Measurements from ENCODE around the gene MMRN2. TPM values are rescaled to one million over a fixed set of nuclear protein-coding genes. Genes with fewer than 3 reads are reported as not detected.
A peak's percentile ranks its signal among the peaks of the same experiment; 100 is the strongest.

MMRN2 gene
- total and polyA plus RNA-seq, 2 of the 8 experiments (the other 6 are each of a cell fraction or from before 2014, with no cell fraction given): 1.2 TPM

GRCh38 chr10:86960003-86960862 is 2.8 kb upstream of the MMRN2 start:
- 72% methylated on average over 36 of the region's 37 CpGs; no CpG with 5 or more reads in 1 of the 2 experiments for WGBS, 2 experiments (ENCODE audit: extremely low coverage in 1 of 2, insufficient coverage in 1 of 2, insufficient read length in 1 of 2, insufficient replicate concordance in 2 of 2, low coverage in 1 of 2, low lambda C conversion rate in 2 of 2, missing lambda C conversion rate in 1 of 2)
- DNase-seq (ENCODE audit: low read depth in 1 of 2, low spot score in 2 of 2) (peak in 1 of 2 experiments; percentile 81), FAIRE-seq (no peak)
- H2BK12ac ChIP-seq (ENCODE audit: low read depth, low read length): peak overlapping the region; percentile 99
- peak overlapping the region in 2 of 4 experiments; percentile 14 to 33; a peak in 1 of 7 replicates for H3K9ac ChIP-seq (replicated peaks in 1 of 4; ENCODE audit: extremely low read depth in 1 of 4, low read depth in 3 of 4, low read length in 3 of 4)
- no peak overlapping the region for H4K5ac ChIP-seq (ENCODE audit: insufficient read length, low read depth, low read length)
- H3K4me1 ChIP-seq (replicated peaks in 1 of 4; ENCODE audit: control insufficient read depth in 3 of 4, insufficient read depth in 4 of 4, low read length in 3 of 4): peaks cover 15 to 47% (median 34%) of the 10 kb centered on the region in 4 experiments
- peak overlapping the region; percentile 93 for H3K18ac ChIP-seq (ENCODE audit: extremely low read depth, low read length)
- peak overlapping the region; percentile 80 for H3K4ac ChIP-seq (replicated peaks; ENCODE audit: insufficient read length, low read depth, low read length)
- peak overlapping the region; percentile 90 for H4K8ac ChIP-seq (ENCODE audit: extremely low read depth, insufficient read depth, low read length)
- H3K23me2 ChIP-seq (ENCODE audit: low read depth, low read length): no peaks in the 10 kb centered on the region
- no peak overlapping the region for H3K23ac ChIP-seq (ENCODE audit: insufficient read length)
- H2AK5ac ChIP-seq (ENCODE audit: low read depth, low read length): peak overlapping the region; percentile 100
- H2BK15ac ChIP-seq (ENCODE audit: low read length): peak overlapping the region; percentile 100
- H4K91ac ChIP-seq (replicated peaks; ENCODE audit: insufficient read length, low read length): peak overlapping the region; percentile 96
- H3K4me3 ChIP-seq (ENCODE audit: extremely low read depth in 1 of 4, insufficient read depth in 2 of 4, low read depth in 3 of 4, low read length in 4 of 4): no peak overlapping the region
- H3K4me2 ChIP-seq (ENCODE audit: insufficient read depth in 1 of 2, low read depth in 2 of 2, low read length in 2 of 2): no peak overlapping the region
- peak overlapping the region; percentile 99 for H2BK5ac ChIP-seq (ENCODE audit: low read depth, low read length)
- H2BK20ac ChIP-seq (ENCODE audit: low read length): peak overlapping the region; percentile 98
- H3K56ac ChIP-seq (replicated peaks; ENCODE audit: insufficient read length, low read depth, low read length): no peak overlapping the region
- H3K79me2 ChIP-seq (ENCODE audit: control insufficient read depth in 1 of 2, insufficient read depth in 2 of 2, low read length in 2 of 2): no peaks in the 10 kb centered on the region
- H3K27me3 ChIP-seq (replicated peaks in 1 of 4; ENCODE audit: control insufficient read depth in 3 of 4, extremely low read depth in 1 of 4, insufficient read depth in 3 of 4, low read length in 3 of 4): no peaks in the 10 kb centered on the region
- H2AFZ ChIP-seq (ENCODE audit: low read length): 0 out of 2 replicates have a peak overlapping the region, but pooled peaks have one; percentile 28
- H3K27ac ChIP-seq (ENCODE audit: low read depth, low read length): no peak overlapping the region; the same call in 1 of the 2 replicates
- no peak overlapping the region for H3K14ac ChIP-seq (ENCODE audit: insufficient read length)
- H3K36me3 ChIP-seq (ENCODE audit: control insufficient read depth in 2 of 4, insufficient read depth in 4 of 4, low read length in 3 of 4): no peaks in the 10 kb centered on the region
- ChIA-PET CTCF (ENCODE audit: partially characterized antibody) (interaction anchor here (0.6 to 26.4 kb wide), 19 partner anchors 0 to 334 kb away, joined by 3 to 975 read pairs (median 5); partner anchors contain the start of genes ADIRF, MMRN2 and SNCG), POLR2A (ENCODE audit: partially characterized antibody) (interaction anchor here (0.7 to 2.2 kb wide), 8 partner anchors 10 to 132 kb away, joined by 3 to 14 read pairs (median 3); no protein-coding TSS in a partner anchor)
- H4K20me1 ChIP-seq (replicated peaks in 1 of 2; ENCODE audit: control insufficient read depth in 1 of 2, insufficient read depth in 2 of 2, low read length in 2 of 2): no peaks in the 10 kb centered on the region
- H3K79me1 ChIP-seq (ENCODE audit: low read depth, low read length): no peaks in the 10 kb centered on the region
- H2BK120ac ChIP-seq (replicated peaks; ENCODE audit: low read depth, low read length): peak overlapping the region; percentile 67
- no peaks in the 10 kb centered on the region for H3K9me3 ChIP-seq (ENCODE audit: insufficient read depth in 2 of 2, low read depth in 1 of 2, low read length in 1 of 2)
- TF ChIP-seq POLR2AphosphoS5 (IDR thresholded peaks at IDR 0.05; ENCODE audit: low read depth, low read length) (no peak), RFX5 (IDR thresholded peaks at IDR 0.05; ENCODE audit: borderline replicate concordance, low read depth, low read length) (no peak), RAD21 (IDR thresholded peaks at IDR 0.05 in 1 of 2, conservative IDR thresholded peaks at IDR 0.05 in 1 of 2; ENCODE audit: low read depth in 2 of 2, low read length in 2 of 2) (peak; percentile 86 to 90), SP2 (IDR thresholded peaks at IDR 0.05; ENCODE audit: low read length) (no peak), GABPA (IDR thresholded peaks at IDR 0.05; ENCODE audit: borderline replicate concordance, insufficient read depth, low read length) (no peak), TCF12 (IDR thresholded peaks at IDR 0.05; ENCODE audit: low read depth, low read length) (no peak), TAF1 (IDR thresholded peaks at IDR 0.05; ENCODE audit: low read depth, low read length) (0 out of 2 replicates have a peak, but pooled peaks have one; percentile 16), CBX8 (IDR thresholded peaks at IDR 0.05; ENCODE audit: borderline replicate concordance, low read depth, low read length) (no peak), NANOG (IDR thresholded peaks at IDR 0.05; ENCODE audit: insufficient read depth, low read depth, low read length, poor library complexity, severe bottlenecking) (no peak), BACH1 (IDR thresholded peaks at IDR 0.05; ENCODE audit: low read length) (no peak), EP300 (IDR thresholded peaks at IDR 0.05; ENCODE audit: borderline replicate concordance in 1 of 2, low read depth in 2 of 2, low read length in 2 of 2) (no peak)
